ENCODE data around the gene SH3BP5L.

Gene SH3BP5L

DNA sequence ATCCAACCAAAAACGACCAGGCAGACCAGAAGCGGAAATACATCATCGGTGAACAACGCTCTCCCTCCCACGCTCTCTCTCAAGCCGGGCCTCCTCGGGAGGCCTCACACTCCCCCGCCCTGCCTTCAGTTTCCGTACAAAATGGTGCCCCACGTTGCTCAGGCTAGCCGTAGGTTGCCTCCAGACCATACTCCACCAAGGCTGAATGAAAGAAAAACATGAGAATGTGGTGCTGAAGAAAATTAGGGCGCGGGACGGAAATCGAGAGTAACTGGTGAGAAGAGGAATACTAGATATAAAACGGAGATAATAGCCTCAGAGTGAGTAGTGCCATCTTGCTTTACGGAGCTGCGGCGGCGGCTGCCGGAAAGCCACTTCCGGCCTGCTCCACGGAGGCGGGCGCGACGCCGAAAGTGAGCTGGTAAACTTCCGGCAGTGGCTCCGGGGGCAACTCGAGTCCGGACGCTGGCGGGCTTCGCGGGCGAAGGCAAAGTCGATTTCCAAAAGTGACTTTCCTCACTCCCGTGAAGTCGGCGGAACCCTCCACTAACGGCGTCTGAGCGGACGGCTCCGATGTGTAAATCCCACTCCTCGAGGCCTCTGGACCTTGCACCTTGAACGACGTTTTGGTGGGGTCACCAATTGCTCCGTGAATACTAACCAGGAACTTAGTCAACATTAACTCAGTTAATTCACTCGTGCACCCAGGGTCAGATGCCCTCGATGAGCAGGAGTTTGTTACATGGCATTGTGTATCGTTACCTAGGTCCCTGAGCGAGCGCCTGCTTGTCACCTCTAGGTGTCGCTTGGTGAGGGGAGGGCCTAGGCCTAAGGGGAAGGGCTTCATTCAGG is at the start of gene SH3BP5L:
TSS of gene SH3BP5L (minus strand) at position 7 of the 852 bp plus-strand sequence. CDS start 980 bp downstream, outside the sequence.
- DNase-seq = peak; percentile 88 to 90

- DNase-seq = peak; percentile 80 to 83
Observed at GRCh38 chr1:248873993-248874533, 48.3 kb upstream of the SH3BP5L start.

DNA sequence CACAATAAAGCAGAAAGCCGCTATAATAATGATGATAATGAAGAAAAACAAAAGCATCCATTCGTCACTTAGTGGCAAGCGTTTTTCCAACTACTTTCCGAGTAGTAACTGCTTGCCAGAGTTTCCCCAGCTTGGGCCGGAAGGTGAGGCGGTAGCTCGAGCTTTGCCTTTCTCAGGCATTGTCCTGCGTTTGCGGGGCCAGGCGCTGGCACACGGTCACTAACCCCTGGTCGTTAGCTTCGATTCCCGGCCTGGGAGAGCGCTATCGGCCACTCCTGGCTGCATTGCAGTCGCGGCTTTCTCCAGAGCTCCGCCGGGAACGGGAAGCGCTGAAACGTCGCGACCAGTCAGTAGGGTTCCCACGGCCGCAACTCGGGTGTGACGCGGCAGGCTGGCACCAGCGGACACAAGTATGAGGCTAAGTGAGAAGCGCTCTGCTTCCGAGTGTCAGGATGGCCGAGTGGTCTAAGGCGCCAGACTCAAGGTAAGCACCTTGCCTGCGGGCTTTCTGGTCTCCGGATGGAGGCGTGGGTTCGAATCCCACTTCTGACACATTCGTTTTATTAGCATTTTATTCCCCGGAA is 47.8 kb upstream of the SH3BP5L start:
- DNase-seq = peak; percentile 91 to 93

- DNase-seq = peak; percentile 22 to 34
Observed at GRCh38 chr1:248872752-248873408, 47.2 kb upstream of the SH3BP5L start.

GRCh38 chr1:248871837-248872401 is 46.2 kb upstream of the SH3BP5L start:
- no peak for DNase-seq

GRCh38 chr1:248862998-248863881 is 37.5 kb upstream of the SH3BP5L start:
- DNase-seq = peak; percentile 73

GRCh38 chr1:248862695-248862997 is 36.9 kb upstream of the SH3BP5L start:
- DNase-seq = no peak

DNA sequence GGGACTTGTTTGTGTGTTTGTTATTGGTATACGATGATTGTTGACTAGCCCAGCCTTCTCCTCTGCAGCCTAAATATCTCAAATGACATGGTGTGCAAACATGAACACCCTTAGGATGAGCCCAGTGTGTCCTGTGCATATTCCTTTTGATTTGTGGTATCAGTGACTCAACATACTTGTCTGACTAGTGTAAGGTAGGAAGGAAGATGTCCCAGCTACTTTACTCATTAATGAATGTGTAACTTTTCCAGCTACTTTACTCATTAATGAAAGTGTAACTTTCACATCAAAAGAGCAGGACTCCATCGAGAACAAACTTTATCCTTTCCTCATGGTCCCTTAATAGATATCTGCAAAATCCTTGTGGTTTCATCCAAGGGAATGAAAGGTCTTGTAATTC is 35.9 kb upstream of the SH3BP5L start:
- DNase-seq = no peak

DNA sequence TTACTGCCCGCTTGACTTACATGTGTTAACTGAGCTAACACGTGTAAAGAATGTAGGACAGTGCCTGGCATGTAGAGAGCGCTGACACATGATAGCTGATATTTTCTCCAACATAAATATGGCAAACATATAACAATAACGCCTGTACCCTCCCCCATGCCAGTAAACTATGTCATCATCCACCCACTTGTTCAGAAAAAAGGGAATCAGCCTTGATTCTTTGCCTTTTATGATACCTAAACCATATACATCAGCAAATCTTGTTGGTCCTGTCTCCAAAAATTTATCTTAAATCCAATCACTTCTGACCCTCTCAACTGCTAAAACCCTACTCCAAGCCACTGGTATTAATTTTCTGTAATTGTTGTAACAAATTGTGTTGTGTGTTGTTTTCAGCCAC is 34.3 kb upstream of the SH3BP5L start:
- DNase-seq = no peak

GRCh38 chr1:248858891-248859889 is 33.5 kb upstream of the SH3BP5L start, which contains the start of gene ZNF692:
Gene ZNF692 (minus strand): TSS chr1:248859085. CDS start chr1:248858309, 776 bp downstream.
- peak; percentile 96 to 98 for DNase-seq

GRCh38 chr1:248858096-248858890 is 32.6 kb upstream of the SH3BP5L start:
- no peak for DNase-seq

GRCh38 chr1:248857749-248858095 is 32.0 kb upstream of the SH3BP5L start:
- no peak for DNase-seq

- no peak for DNase-seq
Observed at GRCh38 chr1:248857201-248857600, 31.5 kb upstream of the SH3BP5L start.

- no peak for DNase-seq
Observed at GRCh38 chr1:248856176-248856575, 30.5 kb upstream of the SH3BP5L start.

DNA sequence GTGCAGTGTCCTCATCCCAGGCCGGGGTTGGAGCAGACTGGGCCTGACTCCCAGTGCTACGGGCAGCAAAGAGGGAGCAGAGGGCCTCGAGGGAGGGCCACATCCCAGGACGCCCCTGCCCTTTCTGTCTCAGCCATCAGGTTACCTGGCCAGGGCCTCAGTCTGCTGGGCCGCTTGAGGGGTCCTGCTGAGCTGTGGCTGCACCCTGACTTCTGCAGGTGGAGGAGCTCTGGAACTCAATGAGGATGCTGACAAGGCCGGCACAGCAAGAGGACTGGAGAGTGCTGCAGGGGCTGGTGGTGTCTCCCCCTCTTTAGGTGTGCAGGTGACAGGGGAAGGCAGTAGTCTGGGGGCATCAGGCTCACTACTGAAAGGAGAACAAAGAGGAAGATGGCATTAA is 29.9 kb upstream of the SH3BP5L start:
- DNase-seq = no peak

DNA sequence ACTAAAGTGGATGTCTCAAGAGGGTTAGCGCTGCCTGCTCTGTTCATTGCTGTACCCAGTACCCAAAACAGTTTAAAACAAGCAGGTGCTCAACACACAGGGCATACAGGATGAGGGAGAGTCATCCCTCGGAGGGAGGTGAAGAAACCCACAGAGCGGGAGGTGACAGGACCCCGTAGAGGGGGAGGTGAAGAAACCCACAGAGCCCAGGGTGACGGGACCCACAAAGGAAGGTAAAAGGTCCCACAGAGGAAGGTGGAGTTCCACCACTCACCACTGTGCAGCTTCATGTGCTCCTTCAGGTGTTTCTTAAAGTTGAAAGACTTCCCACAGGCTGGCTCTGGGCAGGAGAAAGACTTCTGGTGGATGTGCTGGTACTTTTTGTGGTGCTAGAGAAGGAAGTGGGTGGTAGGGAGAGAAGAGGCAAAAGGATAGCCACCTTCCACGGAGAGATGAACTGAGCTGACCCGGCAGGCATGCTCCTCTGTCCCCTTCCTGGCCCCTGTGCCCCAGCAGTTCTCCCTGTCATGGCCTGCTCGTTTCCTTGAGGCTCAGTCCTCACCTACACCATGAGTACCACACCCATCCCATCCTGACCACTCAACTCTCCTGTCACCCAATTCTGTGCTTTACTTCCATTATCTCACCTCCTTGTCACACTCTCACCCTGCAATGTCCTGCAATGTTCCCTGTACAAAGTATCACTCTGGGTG is 28.1 kb upstream of the SH3BP5L start:
- DNase-seq = no peak

DNA sequence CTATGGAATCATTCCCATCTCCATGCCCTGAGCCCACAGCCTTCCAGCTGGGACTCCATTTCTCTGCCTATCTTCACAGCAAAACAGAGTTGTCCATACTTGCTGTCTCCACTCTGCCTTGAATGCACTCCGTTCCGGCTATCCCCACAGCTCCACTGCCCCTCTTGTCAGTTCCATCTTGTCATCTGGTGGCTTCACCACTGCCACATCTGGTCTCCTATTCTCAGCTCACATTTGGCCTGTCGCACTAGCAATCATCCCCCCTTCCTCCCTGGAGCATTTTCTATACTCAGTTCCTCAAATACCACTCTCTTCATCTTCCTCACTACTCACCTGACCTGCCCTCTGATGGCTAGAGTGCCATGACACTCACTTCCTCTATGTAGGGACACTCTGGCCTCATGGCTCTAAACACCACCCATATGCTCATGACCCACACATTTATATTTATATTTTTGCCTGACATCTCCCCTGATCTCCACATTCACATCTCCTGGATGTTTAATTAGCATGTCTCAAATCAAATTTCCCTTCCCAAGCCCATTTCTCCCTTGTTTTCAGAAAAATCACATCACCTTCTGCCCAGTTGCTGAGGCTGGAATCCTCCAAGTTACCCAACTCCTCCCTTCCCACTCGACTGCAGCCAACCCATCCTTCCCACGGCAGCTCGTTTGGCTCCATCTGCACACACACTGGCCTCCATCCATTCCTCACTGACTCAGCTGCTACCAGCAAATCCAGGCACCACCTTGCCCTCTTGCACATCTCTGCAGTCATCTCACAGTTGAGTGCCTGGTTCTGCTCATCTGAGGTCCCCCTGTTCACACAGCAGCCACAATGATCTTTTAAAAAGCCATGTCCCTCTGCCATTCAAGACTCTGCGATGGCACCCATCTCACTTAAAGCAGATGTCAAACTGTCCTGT is 27.0 kb upstream of the SH3BP5L start:
- DNase-seq = no peak

GRCh38 chr1:248851390-248851789 is 25.7 kb upstream of the SH3BP5L start:
- no peak for DNase-seq
